Subcutaneous adipose tissue (tissue), 4 donors: ENCODE results near the gene MRFAP1. TPM values are rescaled to one million over a fixed set of nuclear protein-coding genes. Genes with fewer than 3 reads are reported as not detected.

ENCODE experiments used
- CTCF ChIP-seq: fragments of 450-650 bp; IDR thresholded peaks from one replicate; pipeline ENCODE4 v1.5.1; 2016; ENCODE audit warnings: low read depth, mild to moderate bottlenecking, control low read depth, antibody characterized with exemption, moderate library complexity
- total RNA-seq, 4 donors: library from RNA; depleted of rRNA; stranded (reverse); fragments of >200 nt; gene quantifications; one replicate each; pipeline ENCODE4 v1.1.0, GENCODE V29; 2016

MRFAP1 gene
- total RNA-seq, 4 donors from 2014 or later: 142 to 179 (median 163) TPM

GRCh38 chr4:6618386-6619115 lies 21.9 kb upstream of the MRFAP1 start:
- no peak for TF ChIP-seq CTCF

- TF ChIP-seq CTCF: no peak
Measured at GRCh38 chr4:6619116-6619465, 21.4 kb upstream of the MRFAP1 start.

- TF ChIP-seq CTCF: no peak
Measured at GRCh38 chr4:6619466-6620255, 20.8 kb upstream of the MRFAP1 start.

- no peak for TF ChIP-seq CTCF
Measured at GRCh38 chr4:6620296-6620695, 20.2 kb upstream of the MRFAP1 start.

- TF ChIP-seq CTCF: no peak
Measured at GRCh38 chr4:6620891-6621555, 19.5 kb upstream of the MRFAP1 start.

GRCh38 chr4:6621556-6621927 lies 18.9 kb upstream of the MRFAP1 start:
- TF ChIP-seq CTCF: no peak

GRCh38 chr4:6622744-6623143 lies 17.7 kb upstream of the MRFAP1 start:
- no peak for TF ChIP-seq CTCF
